HUES64 (cell line): Measurements from ENCODE around the gene SEC11A.
A peak's percentile ranks its signal among the peaks of the same experiment; 100 is the strongest.

Experiments used
- H3K27ac ChIP-seq: 2 replicates; pipeline ENCODE4 v1.7.0; 2013; ENCODE audit warnings: low read depth, low read length, inconsistent platforms
- H3K27me3 ChIP-seq: 2 replicates; pipeline ENCODE4 v1.6.1; 2013; ENCODE audit warnings: mild to moderate bottlenecking, low read length; ENCODE audit not compliant: insufficient read depth
- H3K36me3 ChIP-seq: 2 replicates; pipeline ENCODE4 v1.6.1; 2013; ENCODE audit warnings: mild to moderate bottlenecking, low read length; ENCODE audit not compliant: insufficient read depth
- H3K4me1 ChIP-seq: 2 replicates; pipeline ENCODE4 v1.6.1; 2013; ENCODE audit warnings: mild to moderate bottlenecking, low read length, moderate library complexity; ENCODE audit not compliant: insufficient read depth
- H3K4me3 ChIP-seq: 2 replicates; pipeline ENCODE4 v1.5.1; 2013; ENCODE audit warnings: mild to moderate bottlenecking, low read length, moderate library complexity
- H3K9ac ChIP-seq: 2 replicates; pipeline ENCODE4 v1.6.1; 2013; ENCODE audit warnings: mild to moderate bottlenecking, low read depth, low read length
- H3K9me3 ChIP-seq: 2 replicates; pipeline ENCODE4 v1.6.1; 2013; ENCODE audit warnings: low read depth, low read length; ENCODE audit not compliant: insufficient read depth
- WGBS: fragments of 150-250, 120-280 bp; methylation state at CpG from one replicate; pipeline ENCODE4 v1.1.7; 2013; ENCODE audit warnings: missing lambda C conversion rate; 5-methylcytosine and 5-hydroxymethylcytosine counted together

The SEC11A gene

DNA sequence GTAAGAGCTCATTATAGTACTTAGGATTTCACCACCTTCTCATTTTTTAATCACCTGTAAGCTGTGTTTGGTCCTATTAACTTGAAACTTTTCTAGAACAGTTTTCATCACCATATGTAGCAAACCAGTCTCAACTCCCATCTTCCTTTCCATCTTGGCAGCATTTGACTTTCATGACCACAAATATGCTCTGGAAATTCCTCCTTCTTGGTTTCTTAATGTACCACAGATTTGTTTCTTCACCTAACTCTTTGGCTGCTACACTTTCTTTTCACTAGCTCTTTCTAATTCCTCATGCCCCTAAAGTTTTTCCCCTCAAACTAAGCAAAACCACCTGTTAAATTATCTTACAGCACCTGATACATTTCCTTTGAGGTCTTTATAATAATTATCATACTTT, 44.7 kb downstream of the SEC11A start:
- no peak overlapping the region for H3K9ac ChIP-seq
- no peak overlapping the region for H3K27ac ChIP-seq
- H3K9me3 ChIP-seq = no peaks in the 10 kb centered on the region
- peaks cover 77% of the 10 kb centered on the region for H3K36me3 ChIP-seq
- H3K4me3 ChIP-seq = no peak overlapping the region
- H3K4me1 ChIP-seq = no peaks in the 10 kb centered on the region
- no peaks in the 10 kb centered on the region for H3K27me3 ChIP-seq

DNA sequence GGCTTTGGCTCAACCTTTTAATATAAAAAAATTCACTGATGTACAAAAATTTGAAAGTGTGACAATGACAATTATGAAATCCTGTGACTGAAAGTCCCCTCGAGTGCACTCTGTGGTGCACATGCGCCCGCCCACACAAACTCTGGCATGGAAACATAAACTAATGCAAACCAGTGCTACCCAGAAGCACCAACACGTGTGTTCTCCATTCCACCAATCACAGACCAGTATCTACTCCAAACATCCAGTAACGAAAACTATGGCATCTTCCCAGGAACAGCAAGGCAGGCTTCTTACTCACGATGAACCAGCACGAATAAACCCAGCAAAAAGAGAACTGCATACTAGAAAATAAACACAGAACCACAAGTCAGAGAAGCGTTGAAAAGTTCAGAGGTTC, 46.2 kb downstream of the SEC11A start:
- 95% methylated on average over 8 of the region's 8 CpGs for WGBS
- Histone ChIP-seq H3K4me1 (no peaks in the 10 kb centered on the region), H3K27ac (no peak overlapping the region), H3K9me3 (no peaks in the 10 kb centered on the region), H3K36me3 (peaks cover 80% of the 10 kb centered on the region), H3K27me3 (no peaks in the 10 kb centered on the region), H3K9ac (no peak overlapping the region), H3K4me3 (no peak overlapping the region)

DNA sequence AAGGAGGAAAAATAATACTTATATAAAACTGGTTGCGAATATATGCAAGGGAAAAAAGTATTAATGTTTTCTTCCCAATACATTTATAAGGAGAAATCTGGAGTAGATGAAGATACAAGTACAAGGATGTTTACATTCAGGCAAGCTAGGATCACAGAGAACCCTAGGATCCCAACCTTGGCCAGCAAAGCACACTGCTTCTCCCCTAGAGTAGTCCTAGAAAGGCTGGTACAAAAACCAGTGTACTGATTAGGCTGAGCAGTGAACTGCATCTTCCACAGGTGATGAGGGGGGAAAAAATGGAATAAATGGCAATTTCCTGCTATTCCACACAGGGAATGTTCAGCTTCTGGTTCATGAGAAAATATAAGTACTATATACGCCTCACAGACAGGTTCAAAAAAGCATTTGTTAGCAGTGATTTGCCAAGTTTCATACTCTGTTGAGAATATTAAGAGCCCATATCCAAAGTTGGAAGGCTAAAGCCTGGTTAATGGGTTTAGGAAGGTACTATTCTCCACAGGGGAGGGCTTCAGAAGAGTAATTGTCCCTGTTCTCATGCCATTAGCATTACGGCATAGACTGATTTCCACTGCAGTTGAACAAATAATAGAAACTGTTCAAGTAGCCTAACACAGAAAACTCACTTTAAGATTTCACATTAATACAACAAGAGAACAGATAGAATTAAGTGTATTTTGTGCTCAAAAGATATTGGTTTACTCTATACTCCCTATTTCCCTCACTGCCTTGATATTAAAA, 47.5 kb downstream of the SEC11A start:
- Histone ChIP-seq H3K36me3 (peaks cover 68% of the 10 kb centered on the region), H3K27ac (no peak overlapping the region), H3K9ac (no peak overlapping the region), H3K4me3 (no peak overlapping the region), H3K4me1 (no peaks in the 10 kb centered on the region), H3K27me3 (no peaks in the 10 kb centered on the region), H3K9me3 (no peaks in the 10 kb centered on the region)
- 90% methylated on average over 2 of the region's 3 CpGs for WGBS

DNA sequence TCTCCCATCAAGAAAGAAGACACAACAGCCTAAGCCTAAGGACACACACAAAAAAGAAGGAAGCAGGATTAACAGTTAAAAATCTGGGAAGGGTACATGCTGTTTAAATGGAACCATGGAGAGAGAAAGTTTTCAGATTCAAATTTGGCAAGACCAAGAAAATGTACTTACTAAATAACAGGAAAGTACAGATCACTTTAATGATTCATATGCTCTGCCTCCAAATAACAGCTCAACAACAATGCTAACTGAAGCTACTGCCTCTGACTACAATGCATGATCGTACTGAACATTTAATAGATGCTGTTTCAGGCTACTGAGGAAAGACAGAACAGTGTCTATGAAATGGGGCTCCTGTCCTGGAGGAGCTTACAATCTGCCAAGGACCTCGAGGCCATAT, 49.6 kb downstream of the SEC11A start:
- Histone ChIP-seq H3K4me1 (no peaks in the 10 kb centered on the region), H3K36me3 (peaks cover 59% of the 10 kb centered on the region), H3K4me3 (no peak overlapping the region), H3K9ac (no peak overlapping the region), H3K27ac (no peak overlapping the region), H3K27me3 (no peaks in the 10 kb centered on the region), H3K9me3 (no peaks in the 10 kb centered on the region)
- 92% methylated on average over 2 of the region's 2 CpGs for WGBS

DNA sequence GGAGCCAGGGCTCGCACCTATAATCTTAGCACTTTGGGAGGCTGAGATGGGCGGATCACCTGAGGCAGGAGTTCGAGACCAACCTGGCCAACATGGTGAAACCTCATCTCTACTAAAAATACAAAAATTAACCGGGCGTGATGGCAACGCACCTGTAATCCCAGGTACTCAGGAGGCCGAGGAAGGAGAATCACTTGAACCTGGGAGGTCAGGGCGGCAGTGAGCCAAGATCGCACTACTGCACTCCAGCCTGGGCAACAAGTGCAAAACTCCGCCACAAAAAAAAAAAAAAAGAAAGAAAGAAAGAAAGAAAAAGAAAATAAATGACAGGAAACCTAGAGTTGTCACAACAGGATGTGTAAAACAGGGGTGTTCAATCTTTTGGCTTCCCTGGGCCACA, 54.9 kb downstream of the SEC11A start:
- 95% methylated on average over 10 of the region's 10 CpGs for WGBS
- Histone ChIP-seq H3K4me3 (no peak overlapping the region), H3K9me3 (no peaks in the 10 kb centered on the region), H3K4me1 (peaks cover 9% of the 10 kb centered on the region; the same call in 1 of the 2 replicates), H3K27me3 (peaks cover 19% of the 10 kb centered on the region), H3K9ac (no peak overlapping the region), H3K27ac (no peak overlapping the region), H3K36me3 (peaks cover 13% of the 10 kb centered on the region)

DNA sequence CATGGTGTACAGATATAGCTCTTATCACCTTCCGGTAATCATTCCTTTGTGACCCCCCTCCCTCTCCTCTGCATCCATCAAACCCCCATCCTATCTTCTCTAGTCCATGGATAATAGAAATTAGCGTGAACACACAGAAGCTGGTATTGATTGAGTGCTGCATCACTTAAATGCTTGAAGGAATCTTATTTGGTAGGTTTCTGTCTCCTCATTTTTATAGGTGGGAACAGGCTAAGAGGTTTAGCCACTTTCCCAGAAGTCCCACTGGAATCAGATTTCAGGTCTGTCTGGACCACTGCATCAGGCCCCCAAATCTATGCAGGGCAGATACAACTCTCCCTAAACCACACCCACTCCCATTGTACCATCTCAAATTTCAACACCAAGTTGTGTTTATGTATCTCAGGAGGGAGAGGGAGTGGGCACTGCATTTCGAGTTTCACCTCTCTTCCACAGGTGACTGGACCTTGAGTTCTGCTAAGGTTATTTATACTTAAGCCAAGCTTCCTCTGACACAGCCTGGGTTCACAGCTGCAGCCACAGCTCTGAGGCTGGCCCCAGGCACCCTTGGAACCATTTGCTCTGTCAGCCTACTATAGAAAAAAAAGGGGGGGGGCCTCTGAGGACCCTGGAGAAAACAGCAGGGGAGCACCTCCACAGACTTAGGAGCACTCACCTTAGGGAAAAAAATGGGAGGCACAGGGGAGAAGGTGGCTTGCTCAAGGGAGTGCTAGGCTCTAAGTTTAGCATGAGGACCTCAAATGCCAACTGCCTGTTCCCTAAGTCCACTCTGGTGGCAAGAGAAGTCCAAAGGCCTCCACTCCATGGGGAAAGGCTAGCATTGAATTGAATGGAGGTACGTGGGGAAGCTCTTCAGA, 55.8 kb downstream of the SEC11A start:
- Histone ChIP-seq H3K27ac (no peak overlapping the region), H3K9me3 (no peaks in the 10 kb centered on the region), H3K9ac (no peak overlapping the region), H3K36me3 (peaks cover 4% of the 10 kb centered on the region), H3K4me3 (no peak overlapping the region), H3K4me1 (peaks cover 9% of the 10 kb centered on the region; the same call in 1 of the 2 replicates), H3K27me3 (peaks cover 24% of the 10 kb centered on the region)
- WGBS = 86% methylated on average over 4 of the region's 4 CpGs

DNA sequence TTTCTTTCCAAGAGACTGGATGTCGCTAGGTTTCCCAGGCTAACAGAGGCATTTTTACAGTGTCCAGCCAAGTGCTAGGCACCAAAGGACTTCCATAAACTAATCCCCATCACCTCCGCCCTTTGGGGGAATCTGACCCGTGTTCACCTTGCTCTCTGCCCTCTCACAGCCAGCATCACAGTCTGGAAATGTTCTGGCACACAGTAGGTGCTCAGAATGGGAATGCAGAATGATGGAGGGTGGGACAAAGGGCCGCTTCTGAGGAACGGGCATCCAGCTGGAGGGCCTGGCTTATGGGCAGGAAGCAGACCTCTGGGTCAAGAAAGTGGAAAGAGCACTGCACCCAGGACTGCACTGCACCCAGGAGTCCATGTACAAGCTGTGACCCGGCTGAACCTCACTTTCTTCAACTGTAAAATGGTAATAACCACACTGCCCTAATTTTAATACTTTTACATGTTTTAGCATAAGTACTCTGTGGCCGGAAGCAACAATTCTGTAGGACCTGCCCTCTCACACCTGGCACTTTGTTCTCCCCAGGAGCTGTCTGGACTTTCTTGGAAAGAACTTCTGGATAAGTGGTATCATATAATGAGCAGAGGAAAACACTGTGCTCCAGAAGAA, 57.0 kb downstream of the SEC11A start:
- Histone ChIP-seq H3K4me1 (peaks cover 9% of the 10 kb centered on the region; the same call in 1 of the 2 replicates), H3K4me3 (peak overlapping the region; percentile 55), H3K9ac (peak overlapping the region; percentile 75), H3K36me3 (no peaks in the 10 kb centered on the region), H3K27ac (peak overlapping the region; percentile 72), H3K9me3 (no peaks in the 10 kb centered on the region), H3K27me3 (peaks cover 24% of the 10 kb centered on the region)
- whole genome bisulfite sequencing = 53% methylated on average over 7 of the region's 7 CpGs

DNA sequence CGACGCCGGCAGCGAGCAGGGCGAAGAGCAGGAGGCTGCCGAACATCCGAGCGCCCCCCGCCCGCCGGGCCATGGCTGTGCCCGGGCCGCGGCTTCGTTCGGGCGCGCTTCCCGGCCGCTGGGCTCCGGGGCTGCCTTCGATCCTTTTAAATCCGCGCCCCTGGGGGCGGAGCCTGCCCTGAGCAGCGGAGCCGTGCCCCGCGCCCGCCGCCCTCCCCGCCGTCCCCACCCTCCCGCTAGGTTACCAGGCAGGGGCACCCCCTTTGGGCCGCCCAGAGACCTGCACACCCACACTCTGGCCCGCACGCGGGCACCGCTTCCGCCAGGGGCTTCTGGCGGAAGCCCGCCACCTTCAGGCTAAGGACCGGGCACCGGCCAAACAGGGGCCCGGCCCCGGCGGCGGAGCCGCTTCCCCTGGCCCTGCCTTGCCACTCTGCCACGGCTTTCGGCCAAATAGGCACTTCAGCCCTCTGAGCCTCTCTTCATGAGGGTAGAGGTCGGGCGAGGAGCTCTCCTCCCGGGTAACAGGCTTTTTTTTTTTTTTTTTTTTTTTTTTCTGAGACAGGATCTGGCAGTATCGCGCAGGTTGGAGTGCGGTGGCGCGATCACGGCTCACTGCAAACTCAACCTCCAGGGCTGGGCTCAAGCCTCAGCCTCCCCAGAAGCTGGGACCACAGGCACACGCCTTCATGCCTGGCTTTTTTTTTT, 57.7 kb downstream of the SEC11A start, which contains the start of gene NMB:
TSS of gene NMB (minus strand) at position 120 of the 708 bp plus-strand sequence. CDS start at position 73, 47 bp downstream.
- no peaks in the 10 kb centered on the region for H3K36me3 ChIP-seq
- peaks cover 24% of the 10 kb centered on the region for H3K27me3 ChIP-seq
- H3K9me3 ChIP-seq = no peaks in the 10 kb centered on the region
- peak within 1 kb of the TSS; percentile 75 for H3K9ac ChIP-seq
- peak within 1 kb of the TSS; percentile 73 for H3K4me3 ChIP-seq
- peaks cover 9% of the 10 kb centered on the region; the same call in 1 of the 2 replicates for H3K4me1 ChIP-seq
- H3K27ac ChIP-seq = peak within 1 kb of the TSS; percentile 72
- 4% methylated on average over 61 of the region's 61 CpGs for WGBS

DNA sequence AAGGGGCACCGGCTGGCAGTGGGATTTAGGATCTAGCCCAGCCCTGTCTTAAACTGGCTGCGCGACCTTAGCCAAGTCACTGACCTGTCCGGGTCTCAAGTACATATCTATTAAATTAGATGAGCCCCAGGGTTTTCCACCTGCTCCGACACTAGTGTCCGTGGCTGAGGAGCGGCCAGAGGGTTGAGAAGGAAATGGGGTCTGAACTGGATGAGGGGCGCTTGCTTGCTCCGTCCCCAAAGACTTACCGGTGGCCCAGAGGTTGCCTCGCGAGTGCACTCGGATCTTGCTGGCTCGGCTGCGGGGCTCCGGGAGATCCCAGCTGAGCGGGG, 58.2 kb downstream of the SEC11A start:
- Histone ChIP-seq H3K27me3 (peaks cover 24% of the 10 kb centered on the region), H3K4me1 (peaks cover 9% of the 10 kb centered on the region; the same call in 1 of the 2 replicates), H3K27ac (no peak overlapping the region; the same call in 1 of the 2 replicates), H3K4me3 (peak overlapping the region; percentile 73), H3K36me3 (peaks cover 2% of the 10 kb centered on the region; the same call in 1 of the 2 replicates), H3K9ac (peak overlapping the region; percentile 63), H3K9me3 (no peaks in the 10 kb centered on the region)
- 24% methylated on average over 17 of the region's 17 CpGs for WGBS

DNA sequence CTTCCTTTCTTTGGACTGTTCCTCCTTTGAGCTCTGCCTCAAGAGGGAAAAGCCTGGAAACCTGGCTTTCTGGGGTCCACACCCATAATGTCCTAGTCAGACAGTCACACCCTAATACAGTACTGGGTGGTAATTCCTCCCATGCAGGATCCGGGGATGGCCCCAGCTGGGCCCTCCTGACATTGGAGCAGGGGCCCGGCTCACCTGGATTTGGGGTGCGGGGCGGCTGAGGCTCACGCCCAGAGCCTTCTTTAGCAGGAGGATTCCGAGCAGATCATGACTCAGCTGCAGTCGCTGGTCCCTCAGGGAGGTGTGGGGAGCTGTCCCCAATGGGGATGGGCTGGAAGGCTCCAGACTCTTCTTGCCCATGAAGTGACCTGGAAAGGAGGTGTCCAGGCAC, 59.0 kb downstream of the SEC11A start:
- Histone ChIP-seq H3K9me3 (no peaks in the 10 kb centered on the region), H3K36me3 (peaks cover 10% of the 10 kb centered on the region), H3K27me3 (peaks cover 24% of the 10 kb centered on the region), H3K4me3 (no peak overlapping the region), H3K4me1 (peaks cover 9% of the 10 kb centered on the region; the same call in 1 of the 2 replicates), H3K27ac (no peak overlapping the region), H3K9ac (no peak overlapping the region)
- WGBS = 93% methylated on average over 7 of the region's 7 CpGs
